Uterus (tissue), 4 donors: ENCODE results near the gene FMN1. TPM values are rescaled to one million over a fixed set of nuclear protein-coding genes. Genes with fewer than 3 reads are reported as not detected.

Source experiments
- DNase-seq, 2 donors: peaks; one replicate each; pipeline ENCODE4 v3.0.0-alpha.2; 2019 to 2020
- H3K27ac ChIP-seq, 2 donors: fragments of 200-600 bp; sonication (generic); 1 replicate in 1 of 2; 2 replicates in 1 of 2; pipeline ENCODE4 v1.5.1; 2016 to 2018
- H3K27me3 ChIP-seq, 2 donors: fragments of 200-600 bp; sonication (generic); one replicate each; pipeline ENCODE4 v1.5.1; 2018 to 2019; ENCODE audit warnings: control low read depth in 1 of 2
- H3K36me3 ChIP-seq, 2 donors: fragments of 200-600 bp; sonication (generic); one replicate each; pipeline ENCODE4 v1.5.1; 2019; ENCODE audit warnings: control low read depth in 1 of 2
- H3K4me1 ChIP-seq, 2 donors: fragments of 200-600 bp; sonication (generic); one replicate each; pipeline ENCODE4 v1.5.1; 2018 to 2019; ENCODE audit warnings: control low read depth in 1 of 2
- H3K4me3 ChIP-seq, 2 donors: fragments of 200-600 bp; sonication (generic); 1 replicate in 1 of 2; 2 replicates in 1 of 2; pipeline ENCODE4 v1.5.1; 2018 to 2019; ENCODE audit warnings: mild to moderate bottlenecking in 1 of 2
- H3K9me3 ChIP-seq, 2 donors: fragments of 200-600 bp; sonication (generic); one replicate each; pipeline ENCODE4 v1.5.1; 2019; ENCODE audit warnings: control low read depth in 1 of 2
- POLR2A ChIP-seq, 2 donors: fragments of 450-650 bp; IDR thresholded peaks; one replicate each; pipeline ENCODE4 v1.6.1; 2016; ENCODE audit warnings: antibody characterized with exemption in 2 of 2, mild to moderate bottlenecking in 1 of 2, moderate library complexity in 1 of 2
- intact Hi-C: fragments of 100-400 bp; cut with DNase I; formaldehyde crosslinking; loops from one replicate; pipeline ENCODE4 v1.15.1; 2023; ENCODE audit warnings: low total_unique reads
- total RNA-seq, 4 donors: library from RNA; depleted of rRNA in 3 of 4; stranded (reverse); fragments of >200 nt in 3 of 4; gene quantifications; one replicate each; pipeline versions ENCODE4 v1.1.0 to v1.2.4, GENCODE V29; 2014 to 2023
- TF ChIP-seq, protein P1 (sequence below), 4 experiments: fragments of 200-600 bp in 2 of 4; fragments of 450-650 bp in 2 of 4; sonication (generic) in 2 of 4; IDR thresholded peaks; one replicate each; pipeline ENCODE4 v1.5.1; 2016 to 2019; ENCODE audit warnings: antibody characterized with exemption in 4 of 4, mild to moderate bottlenecking in 2 of 4, moderate library complexity in 1 of 4
- donor health status: DM: yes; HTN: yes; CAD: no.

Gene FMN1
- total RNA-seq, 4 donors from 2014 or later: 1.3 to 9.3 (median 5.0) TPM

DNA sequence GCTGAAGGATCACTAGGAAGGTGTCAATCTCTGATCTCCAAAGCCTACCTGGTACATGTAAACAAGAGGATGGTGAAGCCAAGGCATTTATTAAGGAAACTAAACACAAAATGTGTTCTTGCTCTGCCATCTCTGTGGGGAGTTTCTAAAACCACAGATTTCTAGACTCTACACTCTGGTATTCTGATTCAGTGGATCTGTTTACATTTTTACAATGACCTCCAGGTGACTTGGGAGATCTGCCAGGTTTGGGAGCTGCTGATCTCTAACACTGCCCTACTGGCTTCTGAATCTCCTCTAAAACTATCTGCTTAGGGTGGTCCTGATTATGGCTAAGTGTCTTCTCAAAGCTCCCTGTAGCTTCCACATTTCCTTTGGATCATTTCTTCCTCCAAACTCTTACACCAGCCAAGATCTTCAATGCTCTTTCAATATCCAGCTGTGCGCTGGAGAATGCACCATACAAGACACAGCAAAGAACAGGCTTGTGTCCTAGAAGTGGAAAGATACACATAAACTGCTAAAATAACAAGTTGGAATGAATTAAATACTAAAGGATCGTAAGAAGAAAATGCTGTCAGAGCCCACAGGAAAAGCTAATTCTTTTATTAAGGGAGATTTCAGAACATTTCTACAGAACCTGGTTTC, 404.0 kb downstream of the FMN1 start:
- Histone ChIP-seq H3K4me1 (no peaks in the 10 kb centered on the region), H3K9me3 (no peaks in the 10 kb centered on the region), H3K27ac (no peak overlapping the region), H3K27me3 (no peaks in the 10 kb centered on the region), H3K36me3 (no peaks in the 10 kb centered on the region), H3K4me3 (no peak overlapping the region)
- DNase-seq: no peak
- TF ChIP-seq, protein P1, sequence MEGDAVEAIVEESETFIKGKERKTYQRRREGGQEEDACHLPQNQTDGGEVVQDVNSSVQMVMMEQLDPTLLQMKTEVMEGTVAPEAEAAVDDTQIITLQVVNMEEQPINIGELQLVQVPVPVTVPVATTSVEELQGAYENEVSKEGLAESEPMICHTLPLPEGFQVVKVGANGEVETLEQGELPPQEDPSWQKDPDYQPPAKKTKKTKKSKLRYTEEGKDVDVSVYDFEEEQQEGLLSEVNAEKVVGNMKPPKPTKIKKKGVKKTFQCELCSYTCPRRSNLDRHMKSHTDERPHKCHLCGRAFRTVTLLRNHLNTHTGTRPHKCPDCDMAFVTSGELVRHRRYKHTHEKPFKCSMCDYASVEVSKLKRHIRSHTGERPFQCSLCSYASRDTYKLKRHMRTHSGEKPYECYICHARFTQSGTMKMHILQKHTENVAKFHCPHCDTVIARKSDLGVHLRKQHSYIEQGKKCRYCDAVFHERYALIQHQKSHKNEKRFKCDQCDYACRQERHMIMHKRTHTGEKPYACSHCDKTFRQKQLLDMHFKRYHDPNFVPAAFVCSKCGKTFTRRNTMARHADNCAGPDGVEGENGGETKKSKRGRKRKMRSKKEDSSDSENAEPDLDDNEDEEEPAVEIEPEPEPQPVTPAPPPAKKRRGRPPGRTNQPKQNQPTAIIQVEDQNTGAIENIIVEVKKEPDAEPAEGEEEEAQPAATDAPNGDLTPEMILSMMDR (IDR thresholded peaks at IDR 0.05): no peak
- no peak for TF ChIP-seq POLR2A (IDR thresholded peaks at IDR 0.05)
- intact Hi-C loops: no loop called here

DNA sequence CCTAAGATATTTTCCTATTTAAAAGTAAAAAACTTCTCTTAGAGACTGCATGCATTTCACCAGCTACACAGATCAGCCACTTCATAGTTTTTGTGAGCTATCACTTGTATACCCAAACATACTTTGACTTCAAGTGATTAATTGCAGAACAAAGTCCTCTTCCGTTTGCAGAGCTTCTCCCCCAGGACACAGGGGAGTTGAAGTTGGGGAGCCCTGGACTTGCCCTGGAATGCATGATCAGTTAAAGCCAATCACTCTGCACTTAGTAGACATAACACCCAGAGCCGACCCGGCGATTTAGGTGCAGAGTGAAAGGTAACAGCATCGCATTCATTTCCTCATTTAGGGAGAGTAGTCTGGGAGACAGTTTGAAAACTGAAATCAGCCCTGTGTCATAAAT, 406.6 kb downstream of the FMN1 start:
- Histone ChIP-seq H3K36me3 (no peaks in the 10 kb centered on the region), H3K9me3 (no peaks in the 10 kb centered on the region), H3K4me1 (no peaks in the 10 kb centered on the region), H3K4me3 (no peak overlapping the region), H3K27ac (no peak overlapping the region), H3K27me3 (no peaks in the 10 kb centered on the region)
- TF ChIP-seq, protein P1 (IDR thresholded peaks at IDR 0.05): no peak
- TF ChIP-seq POLR2A (IDR thresholded peaks at IDR 0.05): no peak
- no peak for DNase-seq
- intact Hi-C loops: no loop called here

DNA sequence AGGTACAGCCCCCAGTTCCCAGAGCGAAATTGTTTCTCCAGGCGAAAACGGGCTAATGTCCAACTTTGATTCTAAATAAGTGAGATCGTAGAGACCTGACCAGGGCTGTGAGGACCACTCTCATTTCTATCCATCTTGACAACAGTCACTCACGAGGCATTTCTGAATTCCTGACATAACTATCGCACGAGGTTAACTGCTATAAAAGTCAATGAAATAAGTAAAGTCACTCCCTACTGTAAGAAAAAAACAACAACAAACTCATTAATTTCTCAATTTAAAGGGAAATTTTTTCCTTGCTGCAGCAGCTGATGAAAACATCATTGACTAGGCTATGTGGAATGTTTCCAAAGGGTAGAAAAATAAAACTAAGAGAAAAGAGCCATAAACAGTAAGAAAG, 407.6 kb downstream of the FMN1 start:
- TF ChIP-seq, protein P1 (IDR thresholded peaks at IDR 0.05): no peak
- no peak for TF ChIP-seq POLR2A (IDR thresholded peaks at IDR 0.05)
- H3K9me3 ChIP-seq: no peaks in the 10 kb centered on the region
- no peak overlapping the region for H3K27ac ChIP-seq
- H3K36me3 ChIP-seq: no peaks in the 10 kb centered on the region
- H3K4me3 ChIP-seq: no peak overlapping the region
- intact Hi-C loops: no loop called here
- H3K27me3 ChIP-seq: no peaks in the 10 kb centered on the region
- DNase-seq: no peak
- H3K4me1 ChIP-seq: no peaks in the 10 kb centered on the region

DNA sequence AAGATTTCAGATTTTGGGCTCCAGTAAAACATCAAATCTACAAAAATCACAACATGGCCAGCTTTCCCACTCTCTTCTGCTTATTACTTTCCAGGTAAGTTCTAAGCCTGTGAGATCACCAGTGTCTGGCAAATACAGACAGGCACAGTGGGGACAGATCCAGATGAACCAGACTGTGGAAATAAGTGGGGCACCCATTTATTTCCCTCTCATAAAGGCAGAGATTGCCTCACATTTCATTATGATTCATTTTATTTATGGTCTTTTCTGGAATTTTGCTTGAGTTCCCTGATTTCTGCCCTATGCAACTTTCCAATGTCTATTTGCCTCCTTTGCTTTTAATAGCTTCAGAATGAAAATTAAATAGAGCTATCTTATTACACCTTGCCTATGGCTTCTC, 409.9 kb downstream of the FMN1 start:
- Histone ChIP-seq H3K27ac (no peak overlapping the region), H3K4me1 (no peaks in the 10 kb centered on the region), H3K9me3 (no peaks in the 10 kb centered on the region), H3K27me3 (no peaks in the 10 kb centered on the region), H3K36me3 (no peaks in the 10 kb centered on the region), H3K4me3 (no peak overlapping the region)
- intact Hi-C loops: no loop called here
- no peak for DNase-seq
- TF ChIP-seq, protein P1 (IDR thresholded peaks at IDR 0.05): no peak
- TF ChIP-seq POLR2A (IDR thresholded peaks at IDR 0.05): no peak

DNA sequence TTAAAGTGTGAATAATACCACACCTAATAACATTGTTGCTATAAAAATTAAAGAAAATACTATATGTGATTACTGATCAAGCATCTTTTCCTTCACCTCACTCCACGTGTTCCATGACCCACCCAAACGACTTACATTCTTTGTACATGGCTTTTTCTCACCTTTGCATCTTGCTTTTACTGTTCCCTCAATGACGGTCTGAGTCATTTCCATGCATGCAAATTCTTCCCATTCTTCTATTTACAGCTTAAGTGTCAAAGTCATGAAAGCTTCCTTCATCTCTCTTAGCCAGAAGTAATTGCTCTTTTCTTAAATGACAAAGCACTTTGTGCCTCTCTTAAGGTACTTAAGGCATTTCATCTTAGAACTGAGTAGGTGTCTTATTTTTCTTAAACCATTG, 412.7 kb downstream of the FMN1 start:
- intact Hi-C loops: no loop called here
- no peak for TF ChIP-seq POLR2A (IDR thresholded peaks at IDR 0.05)
- TF ChIP-seq, protein P1 (IDR thresholded peaks at IDR 0.05): no peak
- Histone ChIP-seq H3K27me3 (no peaks in the 10 kb centered on the region), H3K4me1 (no peaks in the 10 kb centered on the region), H3K27ac (no peak overlapping the region), H3K36me3 (no peaks in the 10 kb centered on the region), H3K4me3 (no peak overlapping the region), H3K9me3 (no peaks in the 10 kb centered on the region)
- DNase-seq: no peak
